ENCODE measurements around the gene KRT81.
A peak's percentile ranks its signal among the peaks of the same experiment; 100 is the strongest.
"Not testable (repeated sequence)": the region's sequence is repeated elsewhere in the genome, so short reads cannot be mapped to it uniquely, and the experiment has no call there.

The KRT81 gene

GRCh38 chr12:52317468-52318052, 26.2 kb upstream of the KRT81 start:
- no peak for DNase-seq (ENCODE audit: low spot score)

- no peak for DNase-seq (ENCODE audit: low spot score)
Measured at GRCh38 chr12:52316701-52317100, 25.4 kb upstream of the KRT81 start.

- no peak for DNase-seq (ENCODE audit: low spot score)
Measured at GRCh38 chr12:52316290-52316689, 25.0 kb upstream of the KRT81 start.

GRCh38 chr12:52315721-52316120, 24.4 kb upstream of the KRT81 start:
- peak; percentile 59 for DNase-seq (ENCODE audit: low spot score)

- no peak for DNase-seq (ENCODE audit: low spot score)
Measured at GRCh38 chr12:52314511-52314910, 23.2 kb upstream of the KRT81 start.

GRCh38 chr12:52313926-52314325, 22.6 kb upstream of the KRT81 start:
- no peak for DNase-seq (ENCODE audit: low spot score)

- no peak for DNase-seq (ENCODE audit: low spot score)
Measured at GRCh38 chr12:52313461-52313860, 22.1 kb upstream of the KRT81 start.

GRCh38 chr12:52312086-52312485, 20.8 kb upstream of the KRT81 start:
- no peak for DNase-seq (ENCODE audit: low spot score)

GRCh38 chr12:52311285-52311648, 19.9 kb upstream of the KRT81 start:
- DNase-seq (ENCODE audit: low spot score) = no peak

GRCh38 chr12:52310622-52311284, 19.4 kb upstream of the KRT81 start:
- no peak for DNase-seq (ENCODE audit: low spot score)

- DNase-seq (ENCODE audit: low spot score) = no peak
Measured at GRCh38 chr12:52308806-52309425, 17.6 kb upstream of the KRT81 start.

GRCh38 chr12:52307836-52308805, 16.8 kb upstream of the KRT81 start:
- DNase-seq (ENCODE audit: low spot score) = no peak

- DNase-seq (ENCODE audit: low spot score) = no peak
Measured at GRCh38 chr12:52306731-52307130, 15.4 kb upstream of the KRT81 start.

GRCh38 chr12:52305921-52306705, 14.8 kb upstream of the KRT81 start:
- DNase-seq (ENCODE audit: low spot score) = no peak

GRCh38 chr12:52304941-52305411, 13.6 kb upstream of the KRT81 start:
- not testable (repeated sequence) for DNase-seq (ENCODE audit: low spot score)

- not testable (repeated sequence) for DNase-seq (ENCODE audit: low spot score)
Measured at GRCh38 chr12:52302242-52302914, 11.0 kb upstream of the KRT81 start.

- not testable (repeated sequence) for DNase-seq (ENCODE audit: low spot score)
Measured at GRCh38 chr12:52301721-52302120, 10.4 kb upstream of the KRT81 start.

GRCh38 chr12:52300796-52301691, 9.7 kb upstream of the KRT81 start:
- DNase-seq (ENCODE audit: low spot score) = no peak

- no peak for DNase-seq (ENCODE audit: low spot score)
Measured at GRCh38 chr12:52298677-52299190, 7.4 kb upstream of the KRT81 start.
